A549 treated with AZD9567 at 1 μM for 4 hours (cell line): Measurements from ENCODE around the gene CAPN11. TPM values are rescaled to one million over a fixed set of nuclear protein-coding genes. Genes with fewer than 3 reads are reported as not detected.

Source experiments
- total RNA-seq: library from RNA; stranded (reverse); fragments of 200-300 nt; extraction: Qiagen RNA extraction; gene quantifications from 5 replicates; pipeline ENCODE4 v1.2.3, GENCODE V29; 2022; ENCODE audit not compliant: insufficient read depth

The CAPN11 gene
- not detected in 5 replicates for total RNA-seq

DNA sequence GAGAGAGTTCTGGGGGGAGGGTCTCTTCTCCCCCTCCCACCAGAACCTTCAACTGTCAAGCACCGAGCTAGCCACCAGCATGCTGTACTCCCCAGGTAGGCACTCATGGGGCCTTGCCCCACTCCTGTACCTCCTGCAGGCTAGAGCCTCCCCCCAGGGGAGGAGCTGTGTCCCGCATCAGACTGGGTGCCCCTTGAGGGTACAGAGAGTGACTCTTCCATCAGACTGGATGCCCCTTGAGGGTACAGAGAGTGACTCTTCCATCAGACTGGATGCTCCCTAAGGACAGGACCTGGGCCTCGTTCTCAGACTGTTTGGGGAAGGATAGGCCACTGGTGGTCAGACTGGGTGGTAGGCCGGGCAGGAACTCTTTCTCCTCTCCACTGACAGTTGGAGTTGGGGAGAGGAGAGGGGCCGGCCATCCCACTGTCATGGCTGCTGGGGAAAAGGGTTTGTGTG is at the start of gene CAPN11:
Gene CAPN11 (plus strand): TSS at position 51 of the 459 bp plus-strand sequence. CDS start 29 bp downstream, at position 80.

DNA sequence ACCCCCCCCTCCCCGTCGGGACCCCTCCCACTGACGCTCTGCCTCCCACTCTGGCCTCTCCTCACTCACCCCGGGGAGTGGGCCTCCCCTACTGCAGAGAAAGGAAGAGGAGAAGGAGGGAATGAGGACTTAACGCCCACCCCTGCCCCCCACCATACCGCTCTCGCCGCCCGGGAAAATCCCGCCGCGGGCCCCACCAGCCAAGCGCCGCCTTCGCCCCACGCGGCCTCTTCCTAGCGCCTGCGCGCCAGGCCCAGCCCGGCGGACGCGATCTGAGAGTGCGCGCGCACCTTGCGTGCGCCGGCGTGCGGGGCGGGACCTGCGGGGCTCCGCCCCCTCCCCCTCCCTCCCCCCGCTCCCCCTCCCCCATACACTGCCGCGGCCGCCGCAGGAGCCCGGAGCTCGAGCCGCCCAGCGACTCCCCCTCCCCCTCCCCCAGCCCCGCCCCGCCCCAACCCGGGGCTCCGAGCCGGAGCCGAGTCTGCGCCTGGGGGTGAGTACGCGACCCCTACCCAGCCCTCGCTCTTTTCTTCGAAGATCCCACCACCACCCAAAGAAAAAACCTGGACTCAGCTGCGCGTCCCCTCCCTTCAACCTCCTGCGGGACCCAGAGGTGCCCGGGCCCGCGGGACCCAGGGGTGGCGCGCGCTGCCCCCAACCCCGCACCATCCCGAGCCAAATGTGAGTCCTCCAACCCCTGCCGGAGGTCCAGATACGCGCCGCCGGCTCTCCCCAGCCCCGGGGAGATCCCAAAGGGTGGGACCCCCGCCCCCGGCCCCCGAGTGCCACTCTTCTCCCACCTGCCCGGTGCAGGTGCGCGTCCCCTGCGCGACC is 31.2 kb upstream of the CAPN11 start, which contains the start of the genes MRPL14 and TMEM63B:
Gene MRPL14 (minus strand): TSS at position 267 of the 834 bp plus-strand sequence. CDS start 10,841 bp downstream, outside the sequence.
Gene TMEM63B (plus strand): TSS at position 369 of the 834 bp plus-strand sequence. CDS start 7,031 bp downstream, outside the sequence.

DNA sequence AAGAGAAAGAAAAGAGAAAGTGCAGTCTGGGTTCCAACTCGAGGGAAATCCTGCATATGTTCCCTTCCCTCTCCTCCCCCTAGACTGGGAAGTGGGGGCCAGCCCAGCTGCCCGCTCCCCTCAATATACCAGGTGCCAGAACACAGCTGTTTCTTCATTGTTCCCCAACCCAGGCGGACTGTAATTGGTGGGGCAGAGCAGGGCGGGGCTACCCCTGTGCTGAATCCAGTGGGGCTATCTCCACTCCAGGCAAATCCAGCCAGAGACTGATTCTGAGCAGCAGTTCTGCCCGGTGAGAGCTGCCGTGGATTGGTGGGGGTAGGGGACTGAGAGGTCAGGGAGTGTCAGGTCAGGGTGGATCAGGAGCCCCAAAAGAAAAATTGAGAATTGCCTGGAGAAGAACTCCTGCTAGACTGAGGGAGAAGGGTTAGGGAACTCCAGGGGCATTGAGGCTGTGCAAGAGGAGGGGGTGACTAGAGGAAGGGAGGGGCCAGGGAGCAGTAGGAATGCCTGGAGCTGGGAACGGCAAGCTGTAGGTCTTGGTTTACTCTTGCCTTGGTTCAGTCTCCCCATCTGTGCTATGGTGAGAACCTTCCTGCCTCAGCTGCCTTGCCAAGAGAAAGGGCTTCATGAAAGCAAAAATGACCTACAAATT is 58.2 kb downstream of the CAPN11 start, which contains the start of gene MYMX:
Gene MYMX (plus strand): TSS at position 250 of the 655 bp plus-strand sequence. CDS start 546 bp downstream, outside the sequence.

DNA sequence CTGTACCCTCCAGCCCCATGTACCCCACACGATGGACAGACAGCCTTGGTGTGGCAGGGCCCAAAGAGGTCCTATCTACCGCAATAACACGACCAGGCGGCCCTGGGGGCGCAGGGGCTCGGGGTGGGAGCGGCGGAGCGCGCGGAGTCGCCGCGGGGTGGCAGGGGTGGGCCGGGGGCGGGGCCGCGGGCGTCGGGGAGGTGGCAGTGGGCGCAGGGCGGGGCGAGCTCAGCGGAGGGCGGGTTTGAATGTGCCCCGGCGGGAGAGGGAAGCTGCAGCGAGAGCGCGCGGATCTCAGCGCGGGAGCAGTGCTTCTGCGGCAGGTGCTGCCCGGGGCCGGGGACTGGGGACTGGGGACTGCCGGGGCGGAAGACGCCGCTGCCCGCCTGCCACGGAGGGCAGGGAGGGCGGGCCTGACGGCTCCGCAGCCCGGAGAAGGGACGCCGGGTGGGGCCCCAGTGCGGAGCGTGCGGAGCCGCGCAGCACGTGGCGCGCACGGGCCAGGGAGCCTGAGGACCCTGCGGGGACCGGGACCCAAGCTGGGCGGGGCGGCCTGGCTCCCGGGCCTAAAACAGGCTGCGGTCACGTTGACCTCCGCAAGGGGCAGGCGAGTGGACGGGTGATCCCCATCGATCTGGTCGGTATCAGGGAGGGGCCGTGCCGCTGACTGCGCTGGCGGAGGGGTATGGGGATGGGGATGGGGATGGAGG is 64.9 kb downstream of the CAPN11 start, which contains the start of gene SLC29A1:
Gene SLC29A1 (plus strand): TSS at position 277 of the 710 bp plus-strand sequence. CDS start 3,719 bp downstream, outside the sequence.

Other genes starting within 250 kb of the CAPN11 start
- gene MRPL14, start 31.4 kb upstream of the CAPN11 start, total RNA-seq, result 68.2 to 71.9 TPM (median 69.5 TPM) in 5 replicates
- 15.0 to 20.2 TPM (median 15.3 TPM) in 5 replicates for gene TMEM63B, start 31.3 kb upstream of the CAPN11 start, total RNA-seq
- not detected in 5 replicates for gene MYMX, start 58.1 kb downstream of the CAPN11 start, total RNA-seq
- 32.8 to 56.1 TPM (median 51.3 TPM) in 5 replicates for gene SLC29A1, start 64.8 kb downstream of the CAPN11 start, total RNA-seq
- gene HSP90AB1, start 88.3 kb downstream of the CAPN11 start, total RNA-seq, result 1,084 to 1,436 TPM (median 1,192 TPM) in 5 replicates
- 51.3 to 67.9 TPM (median 62.9 TPM) in 5 replicates for gene SLC35B2, start 98.7 kb downstream of the CAPN11 start, total RNA-seq
- gene NFKBIE, start 106.7 kb downstream of the CAPN11 start, total RNA-seq, result 5.1 to 9.4 TPM (median 8.4 TPM) in 5 replicates
- 0.02 to 0.06 TPM (median 0.04 TPM) in 4 of 5 replicates, not detected in the other for gene TMEM151B, start 111.6 kb downstream of the CAPN11 start, total RNA-seq
- gene AARS2, start 154.5 kb downstream of the CAPN11 start, total RNA-seq, result 5.0 to 7.8 TPM (median 6.3 TPM) in 5 replicates
- gene SPATS1, start 183.8 kb downstream of the CAPN11 start, total RNA-seq, result not detected in 5 replicates
- gene CDC5L, start 228.9 kb downstream of the CAPN11 start, total RNA-seq, result 11.7 to 14.7 TPM (median 12.9 TPM) in 5 replicates